GM12865 (cell line): ENCODE data around the gene SLC19A2.

ENCODE experiments used
- DNase-seq: peaks from one replicate; pipeline ENCODE4 v3.0.0; 2010; ENCODE audit warnings: low read depth
- H3K4me3 ChIP-seq: 2 replicates; pipeline ENCODE4 v1.5.1; 2011; ENCODE audit warnings: mild to moderate bottlenecking, low read depth, low read length, control low read depth
- TF ChIP-seq, protein P1 (sequence below): IDR thresholded peaks from 2 replicates; pipeline ENCODE4 v1.5.1; 2011; ENCODE audit warnings: low read length, control low read depth, low read depth, inconsistent platforms; ENCODE audit not compliant: insufficient read depth; ENCODE audit errors: missing control alignments

Gene SLC19A2

DNA sequence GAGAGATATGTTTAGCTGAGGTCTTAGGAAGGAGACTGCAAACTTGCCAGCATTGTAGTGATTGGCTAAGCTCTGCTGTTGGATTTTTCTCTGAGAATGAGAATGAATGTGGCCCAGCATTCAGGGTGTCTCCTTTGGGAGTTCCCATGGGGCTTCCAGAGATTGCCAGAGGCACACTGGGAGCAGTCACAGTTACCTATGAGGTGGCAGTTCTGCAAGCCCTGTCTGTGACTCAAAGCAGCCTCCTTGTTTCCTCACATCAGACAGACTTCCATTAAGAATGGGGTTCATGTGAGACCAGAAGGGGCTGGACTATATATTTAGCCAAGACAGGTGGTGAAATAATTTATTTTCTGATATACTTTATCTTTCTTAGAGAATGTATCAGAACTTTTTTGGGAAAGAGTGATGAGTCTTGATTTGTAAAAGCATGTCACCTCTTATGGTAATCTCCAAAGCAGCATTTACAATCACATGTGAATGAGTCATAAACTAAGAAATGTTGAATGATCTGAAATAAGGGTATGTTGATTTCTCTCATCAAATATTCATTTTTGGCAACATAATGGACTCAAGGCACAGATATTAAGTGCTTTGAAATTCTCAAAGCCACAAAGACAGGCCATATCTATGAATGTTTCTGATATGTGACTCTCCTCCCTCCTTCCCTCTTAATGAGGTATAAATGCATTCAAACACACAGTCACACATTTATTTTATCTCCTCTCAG, 9.5 kb upstream of the SLC19A2 start:
- DNase-seq: no peak
- TF ChIP-seq, protein P1, sequence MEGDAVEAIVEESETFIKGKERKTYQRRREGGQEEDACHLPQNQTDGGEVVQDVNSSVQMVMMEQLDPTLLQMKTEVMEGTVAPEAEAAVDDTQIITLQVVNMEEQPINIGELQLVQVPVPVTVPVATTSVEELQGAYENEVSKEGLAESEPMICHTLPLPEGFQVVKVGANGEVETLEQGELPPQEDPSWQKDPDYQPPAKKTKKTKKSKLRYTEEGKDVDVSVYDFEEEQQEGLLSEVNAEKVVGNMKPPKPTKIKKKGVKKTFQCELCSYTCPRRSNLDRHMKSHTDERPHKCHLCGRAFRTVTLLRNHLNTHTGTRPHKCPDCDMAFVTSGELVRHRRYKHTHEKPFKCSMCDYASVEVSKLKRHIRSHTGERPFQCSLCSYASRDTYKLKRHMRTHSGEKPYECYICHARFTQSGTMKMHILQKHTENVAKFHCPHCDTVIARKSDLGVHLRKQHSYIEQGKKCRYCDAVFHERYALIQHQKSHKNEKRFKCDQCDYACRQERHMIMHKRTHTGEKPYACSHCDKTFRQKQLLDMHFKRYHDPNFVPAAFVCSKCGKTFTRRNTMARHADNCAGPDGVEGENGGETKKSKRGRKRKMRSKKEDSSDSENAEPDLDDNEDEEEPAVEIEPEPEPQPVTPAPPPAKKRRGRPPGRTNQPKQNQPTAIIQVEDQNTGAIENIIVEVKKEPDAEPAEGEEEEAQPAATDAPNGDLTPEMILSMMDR: no peak
- H3K4me3 ChIP-seq: no peak overlapping the region

DNA sequence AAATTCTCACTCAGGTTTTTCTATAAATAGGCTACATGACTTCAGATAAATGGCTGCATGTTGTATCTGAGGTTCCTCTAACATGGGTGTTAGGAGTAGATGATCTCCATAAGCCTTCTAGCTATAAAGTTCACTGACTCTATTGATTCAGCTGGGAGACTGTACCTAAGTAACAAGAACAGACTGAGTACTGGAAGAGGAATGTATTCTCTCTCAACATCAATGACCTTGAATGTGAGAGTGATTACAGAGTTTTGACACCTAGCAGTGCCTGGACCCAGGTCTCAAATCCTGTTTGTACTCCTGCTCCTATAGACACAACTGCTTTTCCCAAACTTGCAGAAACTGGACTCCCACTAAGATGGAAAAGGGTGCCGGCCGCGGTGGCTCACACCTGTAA, 8.6 kb upstream of the SLC19A2 start:
- DNase-seq: no peak
- TF ChIP-seq, protein P1: no peak
- no peak overlapping the region for H3K4me3 ChIP-seq

DNA sequence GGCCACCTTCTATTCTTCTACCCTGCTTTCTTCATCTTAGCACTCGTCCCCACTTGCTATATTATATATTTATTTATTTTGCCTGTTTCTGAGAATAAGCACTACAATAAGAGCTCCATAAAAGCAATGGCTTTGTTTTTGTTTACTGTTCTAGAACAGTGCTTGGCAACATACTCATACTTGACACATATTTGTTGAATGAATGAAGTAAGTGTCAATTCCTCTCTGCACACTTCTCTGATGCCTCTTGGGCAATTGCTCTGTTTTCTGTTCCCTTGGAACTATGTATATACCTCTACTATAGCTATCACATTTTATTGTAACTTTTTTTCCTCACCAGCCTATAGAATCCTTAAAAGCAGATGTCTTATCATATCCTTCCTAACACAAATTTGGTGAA, 7.5 kb upstream of the SLC19A2 start:
- DNase-seq: no peak
- TF ChIP-seq, protein P1: no peak

DNA sequence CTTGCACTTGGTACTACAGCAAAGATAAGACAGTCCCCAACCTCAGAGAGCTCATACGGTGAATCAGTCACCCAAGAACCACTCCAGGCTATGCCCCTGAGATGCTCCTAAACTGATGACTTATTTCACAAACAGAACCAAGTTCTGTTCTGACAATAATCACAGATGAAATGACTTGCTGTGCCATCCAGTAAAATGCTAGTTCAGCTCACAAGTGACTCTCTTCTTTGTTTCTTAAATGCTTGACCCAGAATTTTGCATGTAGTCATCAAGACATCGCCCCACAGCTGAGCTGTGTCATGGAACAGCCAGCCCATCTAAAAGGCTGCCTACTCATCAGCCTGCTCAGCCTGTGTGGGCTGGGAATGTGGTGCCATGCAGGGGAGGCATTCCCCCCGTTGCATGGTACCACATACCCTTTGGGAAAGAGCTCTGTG, 6.1 kb upstream of the SLC19A2 start:
- peak; percentile 40 for DNase-seq
- no peak overlapping the region for H3K4me3 ChIP-seq
- TF ChIP-seq, protein P1: no peak

More for the DNA sequence above, 7.5 kb upstream of the SLC19A2 start:
- no peak overlapping the region for H3K4me3 ChIP-seq

DNA sequence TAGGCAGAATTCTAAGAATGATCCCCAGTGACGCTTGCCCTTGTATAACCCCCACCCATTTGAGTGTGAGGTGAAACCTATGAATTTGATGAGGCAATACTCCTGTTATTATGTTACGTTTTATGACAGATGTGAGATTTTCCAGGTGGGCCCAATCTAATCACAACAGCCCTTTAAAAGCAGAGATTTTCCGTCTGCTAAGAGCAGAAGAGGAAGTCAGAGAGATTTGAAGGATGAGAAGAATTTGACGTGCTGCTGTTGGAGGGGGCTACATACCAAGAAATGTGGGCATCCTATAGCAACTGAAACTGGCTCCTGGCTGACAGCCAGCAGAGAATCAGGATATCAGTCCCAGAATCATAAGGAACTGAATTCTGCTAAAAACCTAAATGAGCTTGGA, 2.4 kb upstream of the SLC19A2 start:
- H3K4me3 ChIP-seq: no peak overlapping the region
- DNase-seq: no peak
- TF ChIP-seq, protein P1: no peak

DNA sequence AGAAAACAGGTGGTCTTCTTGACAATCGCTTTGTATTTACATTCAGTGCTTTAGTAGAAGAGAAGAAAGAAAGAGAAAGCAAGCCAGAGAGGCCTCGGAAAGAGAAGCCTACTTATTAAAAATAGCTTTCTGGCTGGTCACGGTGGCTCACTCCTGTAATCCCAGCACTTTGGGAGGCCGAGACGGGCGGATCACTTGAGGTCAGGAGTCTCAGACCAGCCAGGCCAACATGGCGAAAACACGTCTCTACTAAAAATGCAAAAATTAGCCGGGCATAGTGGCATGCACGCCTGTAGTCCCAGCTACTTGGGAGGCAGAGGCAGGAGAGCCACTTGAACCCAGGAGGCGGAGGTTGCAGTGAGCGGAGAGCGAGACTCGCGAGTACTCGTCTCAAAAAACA, 1.8 kb upstream of the SLC19A2 start:
- no peak for DNase-seq
- H3K4me3 ChIP-seq: no peak overlapping the region
- TF ChIP-seq, protein P1: no peak

DNA sequence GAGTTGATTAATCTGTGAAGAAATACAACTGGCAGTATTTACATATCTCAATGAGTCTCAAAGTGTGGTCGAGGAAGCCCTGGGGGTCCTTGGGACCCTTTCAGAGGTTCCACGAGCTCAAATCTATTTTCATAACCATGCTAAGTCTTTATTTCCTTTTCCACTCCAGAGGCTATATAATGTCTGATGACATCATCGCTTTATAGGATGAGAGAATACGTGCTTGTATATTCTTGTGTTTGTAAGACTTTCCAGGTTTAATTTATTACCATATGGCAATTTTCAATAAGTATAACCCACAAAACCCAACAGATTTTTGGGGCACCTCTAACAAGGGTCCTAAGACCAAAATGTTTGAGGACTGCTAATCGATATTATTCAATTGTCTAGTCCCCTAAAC, 1.4 kb upstream of the SLC19A2 start:
- no peak for DNase-seq
- H3K4me3 ChIP-seq: no peak overlapping the region
- TF ChIP-seq, protein P1: no peak
